ENCODE measurements around the gene XPNPEP2. TPM values are rescaled to one million over a fixed set of nuclear protein-coding genes. Genes with fewer than 3 reads are reported as not detected.

Gene XPNPEP2
- total RNA-seq, 1 donor from 2014 or later = 4.0 TPM

- H3K9me3 Mint-ChIP-seq = peaks cover 6% of the 10 kb centered on the region
- no peak overlapping the region for H3K4me3 Mint-ChIP-seq
- peaks cover 12% of the 10 kb centered on the region for H3K36me3 Mint-ChIP-seq
- no peak overlapping the region for H3K27ac Mint-ChIP-seq
- DNase-seq (ENCODE audit: low spot score in 2 of 2, unreplicated experiment in 2 of 2) = no peak
- H3K27me3 Mint-ChIP-seq (ENCODE audit: low read depth) = no peaks in the 10 kb centered on the region
- peaks cover 4% of the 10 kb centered on the region for H3K4me1 Mint-ChIP-seq
- TF ChIP-seq, protein P1, sequence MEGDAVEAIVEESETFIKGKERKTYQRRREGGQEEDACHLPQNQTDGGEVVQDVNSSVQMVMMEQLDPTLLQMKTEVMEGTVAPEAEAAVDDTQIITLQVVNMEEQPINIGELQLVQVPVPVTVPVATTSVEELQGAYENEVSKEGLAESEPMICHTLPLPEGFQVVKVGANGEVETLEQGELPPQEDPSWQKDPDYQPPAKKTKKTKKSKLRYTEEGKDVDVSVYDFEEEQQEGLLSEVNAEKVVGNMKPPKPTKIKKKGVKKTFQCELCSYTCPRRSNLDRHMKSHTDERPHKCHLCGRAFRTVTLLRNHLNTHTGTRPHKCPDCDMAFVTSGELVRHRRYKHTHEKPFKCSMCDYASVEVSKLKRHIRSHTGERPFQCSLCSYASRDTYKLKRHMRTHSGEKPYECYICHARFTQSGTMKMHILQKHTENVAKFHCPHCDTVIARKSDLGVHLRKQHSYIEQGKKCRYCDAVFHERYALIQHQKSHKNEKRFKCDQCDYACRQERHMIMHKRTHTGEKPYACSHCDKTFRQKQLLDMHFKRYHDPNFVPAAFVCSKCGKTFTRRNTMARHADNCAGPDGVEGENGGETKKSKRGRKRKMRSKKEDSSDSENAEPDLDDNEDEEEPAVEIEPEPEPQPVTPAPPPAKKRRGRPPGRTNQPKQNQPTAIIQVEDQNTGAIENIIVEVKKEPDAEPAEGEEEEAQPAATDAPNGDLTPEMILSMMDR (IDR thresholded peaks at IDR 0.05; ENCODE audit: unreplicated experiment) = no peak
Observed at GRCh38 chrX:129802863-129803262, 64.1 kb downstream of the XPNPEP2 start.

- H3K4me3 Mint-ChIP-seq = no peak overlapping the region
Observed at GRCh38 chrX:129804806-129805205, 66.0 kb downstream of the XPNPEP2 start.

GRCh38 chrX:129808158-129808828, 69.5 kb downstream of the XPNPEP2 start:
- Mint-ChIP-seq H3K9me3 (peaks cover 21% of the 10 kb centered on the region), H3K27me3 (ENCODE audit: low read depth) (no peaks in the 10 kb centered on the region), H3K4me1 (no peaks in the 10 kb centered on the region), H3K36me3 (peaks cover 34% of the 10 kb centered on the region), H3K4me3 (no peak overlapping the region), H3K27ac (no peak overlapping the region)
- no peak for DNase-seq (ENCODE audit: low spot score in 2 of 2, unreplicated experiment in 2 of 2)
- TF ChIP-seq, protein P1 (IDR thresholded peaks at IDR 0.05; ENCODE audit: unreplicated experiment) = no peak

More at GRCh38 chrX:129804806-129805205, 66.0 kb downstream of the XPNPEP2 start:
- Mint-ChIP-seq H3K9me3 (peaks cover 22% of the 10 kb centered on the region), H3K4me1 (peaks cover 4% of the 10 kb centered on the region), H3K27me3 (ENCODE audit: low read depth) (no peaks in the 10 kb centered on the region), H3K36me3 (peaks cover 24% of the 10 kb centered on the region), H3K27ac (no peak overlapping the region)
- no peak for DNase-seq (ENCODE audit: low spot score in 2 of 2, unreplicated experiment in 2 of 2)
- TF ChIP-seq, protein P1 (IDR thresholded peaks at IDR 0.05; ENCODE audit: unreplicated experiment) = no peak

- Mint-ChIP-seq H3K9me3 (peaks cover 21% of the 10 kb centered on the region), H3K27ac (no peak overlapping the region), H3K4me3 (no peak overlapping the region), H3K4me1 (no peaks in the 10 kb centered on the region), H3K36me3 (peaks cover 38% of the 10 kb centered on the region), H3K27me3 (ENCODE audit: low read depth) (no peaks in the 10 kb centered on the region)
- DNase-seq (ENCODE audit: low spot score in 2 of 2, unreplicated experiment in 2 of 2) = no peak
- TF ChIP-seq, protein P1 (IDR thresholded peaks at IDR 0.05; ENCODE audit: unreplicated experiment) = no peak
Observed at GRCh38 chrX:129808829-129809796, 70.3 kb downstream of the XPNPEP2 start.

GRCh38 chrX:129813662-129814368, 75.0 kb downstream of the XPNPEP2 start:
- H3K27ac Mint-ChIP-seq = no peak overlapping the region
- no peak overlapping the region for H3K4me3 Mint-ChIP-seq
- no peaks in the 10 kb centered on the region for H3K27me3 Mint-ChIP-seq (ENCODE audit: low read depth)
- peaks cover 39% of the 10 kb centered on the region for H3K36me3 Mint-ChIP-seq
- H3K4me1 Mint-ChIP-seq = no peaks in the 10 kb centered on the region
- TF ChIP-seq, protein P1 (IDR thresholded peaks at IDR 0.05; ENCODE audit: unreplicated experiment) = no peak
- H3K9me3 Mint-ChIP-seq = peaks cover 23% of the 10 kb centered on the region
- DNase-seq (ENCODE audit: low spot score in 2 of 2, unreplicated experiment in 2 of 2) = no peak
